ENCODE data around the gene OPN3.

OPN3 gene

GRCh38 chr1:241590719-241591118, 49.5 kb downstream of the OPN3 start:
- no peak for DNase-seq (ENCODE audit: low read depth in 3 of 3)

GRCh38 chr1:241589521-241589920, 50.6 kb downstream of the OPN3 start:
- DNase-seq (ENCODE audit: low read depth in 3 of 3): no peak

GRCh38 chr1:241586905-241587512, 53.2 kb downstream of the OPN3 start:
- no peak for DNase-seq (ENCODE audit: low read depth in 3 of 3)

GRCh38 chr1:241582921-241583321, 57.2 kb downstream of the OPN3 start:
- DNase-seq (ENCODE audit: low read depth in 3 of 3): no peak

GRCh38 chr1:241579434-241579833, 60.7 kb downstream of the OPN3 start:
- DNase-seq (ENCODE audit: low read depth in 3 of 3): no peak

- DNase-seq (ENCODE audit: low read depth in 3 of 3): no peak
Measured at GRCh38 chr1:241574154-241574553, 66.0 kb downstream of the OPN3 start.

GRCh38 chr1:241569848-241570247, 70.3 kb downstream of the OPN3 start:
- no peak for DNase-seq (ENCODE audit: low read depth in 3 of 3)

GRCh38 chr1:241560849-241561187, 79.4 kb downstream of the OPN3 start:
- no peak for DNase-seq (ENCODE audit: low read depth in 3 of 3)

- no peak for DNase-seq (ENCODE audit: low read depth in 3 of 3)
Measured at GRCh38 chr1:241560146-241560848, 79.9 kb downstream of the OPN3 start.

GRCh38 chr1:241557551-241558193, 82.5 kb downstream of the OPN3 start:
- DNase-seq (ENCODE audit: low read depth in 3 of 3): no peak

GRCh38 chr1:241557031-241557430, 83.1 kb downstream of the OPN3 start:
- DNase-seq (ENCODE audit: low read depth in 3 of 3): no peak

- no peak for DNase-seq (ENCODE audit: low read depth in 3 of 3)
Measured at GRCh38 chr1:241555526-241555925, 84.6 kb downstream of the OPN3 start.

GRCh38 chr1:241553886-241554592, 86.1 kb downstream of the OPN3 start:
- DNase-seq (ENCODE audit: low read depth in 3 of 3): no peak

GRCh38 chr1:241551759-241552638, 88.2 kb downstream of the OPN3 start:
- DNase-seq (ENCODE audit: low read depth in 3 of 3): peak; percentile 29 to 58 (median 36)

GRCh38 chr1:241550318-241550717, 89.9 kb downstream of the OPN3 start:
- DNase-seq (ENCODE audit: low read depth in 3 of 3): no peak

- DNase-seq (ENCODE audit: low read depth in 3 of 3): no peak
Measured at GRCh38 chr1:241548008-241548407, 92.2 kb downstream of the OPN3 start.

All from stimulated activated CD4-positive, alpha-beta T cell treated with anti-CD3 and anti-CD28 coated beads, TNF-alpha, amount 100 ng/mL, for 24 hours (primary cell).